Activated CD8-positive, alpha-beta memory T cell treated with anti-CD3 and anti-CD28 coated beads, Interleukin-2, amount 10 ng/mL, durations not matched to agents 7 days and 5 days (primary cell): ENCODE results near the gene VWA5B1. TPM values are rescaled to one million over a fixed set of nuclear protein-coding genes. Genes with fewer than 3 reads are reported as not detected.
"Not testable (repeated sequence)": the region's sequence is repeated elsewhere in the genome, so short reads cannot be mapped to it uniquely, and the experiment has no call there.

Source experiments
- ATAC-seq: fragments of 150-1000 bp; cut with Tn5 transposase; one replicate; pipeline ENCODE4 v1.10.0; 2021; ENCODE audit warnings: moderate library complexity
- CTCF ChIA-PET: fragments of 350-600 bp; sonication (Branson Sonifier 250); formaldehyde crosslinking; loops from one replicate; lab custom pipeline; 2021; ENCODE audit warnings: antibody characterized with exemption; lab: Charles Lee
- DNase-seq: peaks from one replicate; pipeline ENCODE4 v3.0.0-alpha.2; 2020
- H3K27ac Mint-ChIP-seq: one replicate; pipeline ENCODE4 v1.8.0; 2021; ENCODE audit warnings: mild to moderate bottlenecking, mixed read lengths
- H3K27me3 Mint-ChIP-seq: one replicate; pipeline ENCODE4 v1.8.0; 2021; ENCODE audit warnings: mixed read lengths
- H3K36me3 Mint-ChIP-seq: one replicate; pipeline ENCODE4 v1.8.0; 2021; ENCODE audit warnings: mild to moderate bottlenecking, mixed read lengths
- H3K4me1 Mint-ChIP-seq: one replicate; pipeline ENCODE4 v1.8.0; 2021; ENCODE audit warnings: mixed read lengths
- H3K4me3 Mint-ChIP-seq: one replicate; pipeline ENCODE4 v1.8.0; 2021; ENCODE audit warnings: mild to moderate bottlenecking, moderate library complexity, mixed read lengths
- H3K9me3 Mint-ChIP-seq: one replicate; pipeline ENCODE4 v1.8.0; 2022; ENCODE audit warnings: low read depth, mixed read lengths
- total RNA-seq, 2 experiments: library from RNA; stranded (reverse); gene quantifications; one replicate each; pipeline ENCODE4 v1.2.3, GENCODE V29; 2021

The VWA5B1 gene
- total RNA-seq, 2 experiments from 2014 or later = not detected

GRCh38 chr1:20287696-20288095 is 3.0 kb upstream of the VWA5B1 start:
- ATAC-seq, DNase-seq, H3K9me3 Mint-ChIP-seq, CTCF ChIA-PET, H3K36me3 Mint-ChIP-seq, H3K4me1 Mint-ChIP-seq, H3K4me3 Mint-ChIP-seq, H3K27ac Mint-ChIP-seq: not testable (repeated sequence)
- peaks cover 59% of the 10 kb centered on the region for H3K27me3 Mint-ChIP-seq

- peak; percentile 39 for ATAC-seq
- H3K27me3 Mint-ChIP-seq = peaks cover 50% of the 10 kb centered on the region
- H3K36me3 Mint-ChIP-seq = no peaks in the 10 kb centered on the region
Observed at GRCh38 chr1:20291645-20292084, 990 bp downstream of the VWA5B1 start.

GRCh38 chr1:20298626-20299025 is 8.0 kb downstream of the VWA5B1 start:
- Mint-ChIP-seq H3K9me3 (no peaks in the 10 kb centered on the region), H3K36me3 (no peaks in the 10 kb centered on the region), H3K27me3 (peaks cover 24% of the 10 kb centered on the region), H3K4me3 (no peak overlapping the region), H3K4me1 (no peaks in the 10 kb centered on the region), H3K27ac (no peak overlapping the region)
- DNase-seq (no peak), ATAC-seq (no peak)
- CTCF ChIA-PET = no interaction called here

More at GRCh38 chr1:20291645-20292084, 990 bp downstream of the VWA5B1 start:
- CTCF ChIA-PET = no interaction called here
- Mint-ChIP-seq H3K4me3 (peak overlapping the region; percentile 12), H3K9me3 (no peaks in the 10 kb centered on the region), H3K4me1 (peaks cover 9% of the 10 kb centered on the region), H3K27ac (no peak overlapping the region)
- no peak for DNase-seq

DNA sequence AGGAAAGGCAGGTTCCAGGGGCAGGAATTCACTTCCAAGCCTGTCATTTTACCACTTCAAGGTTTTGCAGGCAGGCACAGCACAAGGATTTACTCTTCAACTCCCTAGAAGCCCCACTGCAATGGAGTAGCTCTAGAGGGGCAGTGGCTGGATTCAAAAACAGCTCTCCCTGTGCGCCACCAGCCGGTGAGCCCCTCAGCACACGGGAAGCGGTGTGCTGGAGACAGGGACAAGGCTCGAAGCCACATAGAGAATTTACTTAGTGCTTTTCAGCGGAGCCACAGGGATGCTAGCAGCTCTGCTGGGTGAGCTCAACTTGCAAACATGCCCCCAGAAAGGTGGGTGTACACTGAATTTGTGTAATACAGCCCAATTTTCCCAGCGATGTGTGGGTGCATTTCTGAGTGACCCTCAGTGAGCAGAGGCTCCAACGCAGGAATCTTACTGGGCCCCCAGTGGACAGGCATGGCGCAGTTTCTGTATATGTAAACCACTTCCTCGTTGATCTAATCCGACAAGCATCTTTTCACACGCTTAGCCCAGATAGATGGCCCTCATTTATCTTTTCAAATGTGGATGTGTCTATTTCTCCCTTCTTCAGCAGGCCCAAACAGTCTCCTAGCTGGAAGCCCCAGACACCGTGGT is 10.9 kb downstream of the VWA5B1 start:
- H3K36me3 Mint-ChIP-seq = no peaks in the 10 kb centered on the region
- CTCF ChIA-PET = no interaction called here
- H3K4me3 Mint-ChIP-seq = no peak overlapping the region
- DNase-seq (no peak), ATAC-seq (no peak)
- no peak overlapping the region for H3K27ac Mint-ChIP-seq
- H3K27me3 Mint-ChIP-seq = peaks cover 16% of the 10 kb centered on the region
- no peaks in the 10 kb centered on the region for H3K4me1 Mint-ChIP-seq
- H3K9me3 Mint-ChIP-seq = no peaks in the 10 kb centered on the region

- H3K9me3 Mint-ChIP-seq = no peaks in the 10 kb centered on the region
Observed at GRCh38 chr1:20302108-20302471, 11.4 kb downstream of the VWA5B1 start.

DNA sequence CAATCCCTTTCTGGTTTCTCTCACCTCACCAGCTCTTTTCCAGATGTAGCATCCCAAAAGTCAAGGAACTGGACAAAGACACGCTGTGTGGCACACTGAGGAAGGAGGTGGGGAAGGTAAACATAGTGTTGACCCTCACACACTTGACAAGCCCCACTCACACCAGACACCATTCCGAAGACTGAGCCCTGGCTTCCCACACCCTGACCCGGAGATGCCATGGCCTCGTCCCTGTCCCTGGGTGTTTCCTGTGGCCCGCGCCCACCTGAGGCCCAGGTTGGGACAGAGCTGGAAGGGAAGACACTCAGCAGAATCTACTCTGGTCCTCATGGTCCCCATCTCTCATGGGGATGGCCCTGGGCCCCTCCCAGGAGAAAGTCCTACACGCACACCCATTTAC is 16.4 kb downstream of the VWA5B1 start:
- no peak for ATAC-seq
- H3K27me3 Mint-ChIP-seq = no peaks in the 10 kb centered on the region
- no peaks in the 10 kb centered on the region for H3K4me1 Mint-ChIP-seq
- no peak for DNase-seq
- no peaks in the 10 kb centered on the region for H3K9me3 Mint-ChIP-seq
- CTCF ChIA-PET = no interaction called here
- H3K36me3 Mint-ChIP-seq = no peaks in the 10 kb centered on the region
- H3K27ac Mint-ChIP-seq = no peak overlapping the region
- H3K4me3 Mint-ChIP-seq = no peak overlapping the region

More at GRCh38 chr1:20302108-20302471, 11.4 kb downstream of the VWA5B1 start:
- no peaks in the 10 kb centered on the region for H3K36me3 Mint-ChIP-seq
- H3K27ac Mint-ChIP-seq = no peak overlapping the region
- H3K4me1 Mint-ChIP-seq = no peaks in the 10 kb centered on the region
- no peak overlapping the region for H3K4me3 Mint-ChIP-seq
- ATAC-seq (no peak), DNase-seq (no peak)
- H3K27me3 Mint-ChIP-seq = peaks cover 15% of the 10 kb centered on the region
- CTCF ChIA-PET = no interaction called here

GRCh38 chr1:20308569-20308968 is 17.9 kb downstream of the VWA5B1 start:
- Mint-ChIP-seq H3K27ac (no peak overlapping the region), H3K4me3 (no peak overlapping the region), H3K4me1 (no peaks in the 10 kb centered on the region), H3K9me3 (no peaks in the 10 kb centered on the region), H3K36me3 (no peaks in the 10 kb centered on the region), H3K27me3 (no peaks in the 10 kb centered on the region)
- CTCF ChIA-PET = no interaction called here
- no peak for ATAC-seq
- no peak for DNase-seq

- H3K9me3 Mint-ChIP-seq = no peaks in the 10 kb centered on the region
- no peak overlapping the region for H3K4me3 Mint-ChIP-seq
Observed at GRCh38 chr1:20311289-20311688, 20.6 kb downstream of the VWA5B1 start.

GRCh38 chr1:20312310-20312709 is 21.6 kb downstream of the VWA5B1 start:
- Mint-ChIP-seq H3K36me3 (no peaks in the 10 kb centered on the region), H3K27ac (no peak overlapping the region), H3K4me3 (no peak overlapping the region), H3K9me3 (no peaks in the 10 kb centered on the region), H3K4me1 (no peaks in the 10 kb centered on the region), H3K27me3 (no peaks in the 10 kb centered on the region)
- ATAC-seq (no peak), DNase-seq (no peak)
- CTCF ChIA-PET = interaction anchor here (1.0 kb wide), 1 partner anchor 117 kb away, joined by 3 read pairs; no protein-coding TSS in a partner anchor

More at GRCh38 chr1:20311289-20311688, 20.6 kb downstream of the VWA5B1 start:
- Mint-ChIP-seq H3K27ac (no peak overlapping the region), H3K4me1 (no peaks in the 10 kb centered on the region), H3K36me3 (no peaks in the 10 kb centered on the region), H3K27me3 (no peaks in the 10 kb centered on the region)
- CTCF ChIA-PET = no interaction called here
- ATAC-seq (no peak), DNase-seq (no peak)

- DNase-seq (no peak), ATAC-seq (no peak)
- Mint-ChIP-seq H3K27me3 (no peaks in the 10 kb centered on the region), H3K36me3 (no peaks in the 10 kb centered on the region), H3K4me3 (no peak overlapping the region), H3K27ac (no peak overlapping the region), H3K9me3 (no peaks in the 10 kb centered on the region), H3K4me1 (no peaks in the 10 kb centered on the region)
- CTCF ChIA-PET = interaction anchor here (1.0 kb wide), 1 partner anchor 117 kb away, joined by 3 read pairs; no protein-coding TSS in a partner anchor
Observed at GRCh38 chr1:20312818-20313217, 22.1 kb downstream of the VWA5B1 start.

GRCh38 chr1:20317471-20317870 is 26.8 kb downstream of the VWA5B1 start:
- CTCF ChIA-PET = no interaction called here
- H3K27ac Mint-ChIP-seq = no peak overlapping the region
- no peak overlapping the region for H3K4me3 Mint-ChIP-seq
- no peak for ATAC-seq
- no peaks in the 10 kb centered on the region for H3K36me3 Mint-ChIP-seq
- no peak for DNase-seq
- peaks cover 12% of the 10 kb centered on the region for H3K27me3 Mint-ChIP-seq
- peaks cover 12% of the 10 kb centered on the region for H3K4me1 Mint-ChIP-seq
- H3K9me3 Mint-ChIP-seq = no peaks in the 10 kb centered on the region

GRCh38 chr1:20318521-20318920 is 27.8 kb downstream of the VWA5B1 start:
- CTCF ChIA-PET = no interaction called here

DNA sequence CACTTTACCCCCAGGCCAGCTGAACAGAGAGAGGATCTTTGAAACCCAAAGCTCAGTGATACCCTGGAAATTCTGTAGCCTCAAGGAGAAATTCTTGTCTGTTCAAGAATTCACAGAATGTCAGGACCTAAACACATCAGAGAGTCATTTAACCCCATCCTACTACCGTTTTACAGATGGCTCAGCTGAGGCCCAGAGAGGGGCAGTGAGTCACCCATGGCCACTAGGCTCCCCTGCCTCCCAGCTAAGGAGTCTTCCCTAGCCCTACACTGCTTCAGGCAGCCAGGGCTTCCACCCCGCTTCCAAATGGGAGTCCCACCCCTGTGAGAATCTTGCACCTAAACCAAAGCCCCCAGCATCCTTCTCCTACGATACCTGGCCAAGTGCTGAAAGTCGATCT is 28.3 kb downstream of the VWA5B1 start:
- no peaks in the 10 kb centered on the region for H3K9me3 Mint-ChIP-seq
- CTCF ChIA-PET = no interaction called here
- H3K4me3 Mint-ChIP-seq = no peak overlapping the region
- DNase-seq (no peak), ATAC-seq (no peak)
- H3K36me3 Mint-ChIP-seq = no peaks in the 10 kb centered on the region
- H3K27me3 Mint-ChIP-seq = peaks cover 12% of the 10 kb centered on the region
- no peak overlapping the region for H3K27ac Mint-ChIP-seq
- H3K4me1 Mint-ChIP-seq = peaks cover 21% of the 10 kb centered on the region

More at GRCh38 chr1:20318521-20318920, 27.8 kb downstream of the VWA5B1 start:
- no peak overlapping the region for H3K4me3 Mint-ChIP-seq
- no peak overlapping the region for H3K27ac Mint-ChIP-seq
- H3K36me3 Mint-ChIP-seq = no peaks in the 10 kb centered on the region
- peaks cover 21% of the 10 kb centered on the region for H3K4me1 Mint-ChIP-seq
- peaks cover 12% of the 10 kb centered on the region for H3K27me3 Mint-ChIP-seq
- ATAC-seq = no peak
- no peak for DNase-seq
- H3K9me3 Mint-ChIP-seq = no peaks in the 10 kb centered on the region

DNA sequence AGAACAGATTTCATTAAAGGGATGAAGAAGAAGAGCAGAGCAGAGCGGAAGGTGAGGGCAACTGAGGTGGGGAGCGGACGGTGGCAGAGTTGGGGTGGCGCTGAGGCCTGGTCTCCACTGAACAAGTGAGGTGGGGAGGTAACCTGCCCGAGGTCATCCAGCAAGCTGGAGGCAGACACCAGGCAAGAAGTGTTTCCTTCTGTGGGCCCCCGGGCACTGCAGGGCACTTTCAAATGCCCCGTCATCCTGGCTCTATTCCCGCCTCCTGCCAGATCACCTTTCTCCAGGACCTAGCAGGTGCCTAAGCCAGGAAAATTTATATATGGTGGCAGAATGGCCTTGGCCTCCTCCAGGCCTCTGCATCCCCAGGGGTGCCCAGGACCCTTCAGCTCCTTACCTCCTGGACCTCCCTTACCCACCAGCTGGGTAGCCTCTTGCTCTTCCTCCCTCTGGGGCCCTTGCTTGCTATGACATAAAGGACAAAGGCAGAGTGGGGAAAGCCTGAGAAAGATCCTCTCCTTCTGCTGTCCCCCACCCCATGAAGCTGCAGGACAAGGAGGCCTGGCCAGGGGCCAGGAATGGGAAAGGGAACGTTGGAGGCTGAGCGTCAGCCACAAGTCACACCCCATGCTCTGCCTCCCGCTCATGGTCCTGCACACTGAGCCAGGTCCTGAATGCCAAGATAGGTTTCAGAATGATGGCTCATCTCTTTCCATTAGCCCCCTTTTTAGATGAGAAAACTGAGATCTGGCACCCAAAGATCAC is 29.0 kb downstream of the VWA5B1 start:
- Mint-ChIP-seq H3K36me3 (no peaks in the 10 kb centered on the region), H3K27ac (no peak overlapping the region), H3K27me3 (peaks cover 15% of the 10 kb centered on the region), H3K4me1 (peaks cover 21% of the 10 kb centered on the region), H3K9me3 (no peaks in the 10 kb centered on the region), H3K4me3 (no peak overlapping the region)
- no peak for ATAC-seq
- CTCF ChIA-PET = no interaction called here
- no peak for DNase-seq
